SHP77 (cell line): ENCODE data around the gene ATPAF2.
"Not testable (repeated sequence)": the region's sequence is repeated elsewhere in the genome, so short reads cannot be mapped to it uniquely, and the experiment has no call there.

Source experiments
- DNase-seq, 2 experiments: peaks; one replicate each; lab custom pipeline; 2025; lab: John Stamatoyannopoulos, UW

ATPAF2 gene

DNA sequence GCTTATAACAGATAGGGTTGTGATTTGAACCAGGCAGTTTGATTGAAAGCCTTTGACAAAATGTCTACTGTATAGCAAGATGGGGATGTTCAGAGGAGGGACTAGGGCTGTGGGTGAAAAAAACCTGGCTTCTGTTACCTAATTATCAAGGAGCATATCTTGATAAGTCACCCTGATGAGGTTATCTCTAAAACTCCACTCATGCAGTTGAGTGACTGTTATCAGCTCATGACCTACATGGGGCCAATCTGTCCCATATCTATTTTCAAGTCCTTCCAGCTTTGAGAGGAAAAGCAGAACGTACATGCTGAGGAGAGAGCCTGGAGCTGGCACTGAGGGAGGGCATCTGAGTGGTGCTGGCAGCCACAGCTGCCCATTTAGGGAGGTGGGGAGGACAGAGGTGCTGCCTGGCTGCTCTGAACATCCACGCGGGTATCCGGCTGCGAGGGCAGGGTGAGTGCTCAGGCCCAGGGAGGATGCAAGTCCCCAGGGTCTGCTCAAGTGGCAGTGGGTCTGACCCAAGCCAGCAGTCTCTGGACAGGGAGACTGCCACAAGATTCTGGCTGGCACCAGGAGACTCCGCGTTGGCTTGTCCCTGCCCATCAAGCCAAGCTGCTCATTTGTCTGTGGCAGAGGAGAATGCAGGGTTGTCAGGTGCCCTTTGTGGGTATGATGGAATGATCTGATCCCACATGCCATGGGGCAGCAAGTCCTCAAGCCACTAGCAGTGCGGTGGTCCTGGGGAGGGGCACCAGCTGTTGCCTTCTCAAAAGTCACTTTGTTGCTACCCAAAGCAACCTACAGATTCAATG, 29.2 kb downstream of the ATPAF2 start:
- no peak for DNase-seq

DNA sequence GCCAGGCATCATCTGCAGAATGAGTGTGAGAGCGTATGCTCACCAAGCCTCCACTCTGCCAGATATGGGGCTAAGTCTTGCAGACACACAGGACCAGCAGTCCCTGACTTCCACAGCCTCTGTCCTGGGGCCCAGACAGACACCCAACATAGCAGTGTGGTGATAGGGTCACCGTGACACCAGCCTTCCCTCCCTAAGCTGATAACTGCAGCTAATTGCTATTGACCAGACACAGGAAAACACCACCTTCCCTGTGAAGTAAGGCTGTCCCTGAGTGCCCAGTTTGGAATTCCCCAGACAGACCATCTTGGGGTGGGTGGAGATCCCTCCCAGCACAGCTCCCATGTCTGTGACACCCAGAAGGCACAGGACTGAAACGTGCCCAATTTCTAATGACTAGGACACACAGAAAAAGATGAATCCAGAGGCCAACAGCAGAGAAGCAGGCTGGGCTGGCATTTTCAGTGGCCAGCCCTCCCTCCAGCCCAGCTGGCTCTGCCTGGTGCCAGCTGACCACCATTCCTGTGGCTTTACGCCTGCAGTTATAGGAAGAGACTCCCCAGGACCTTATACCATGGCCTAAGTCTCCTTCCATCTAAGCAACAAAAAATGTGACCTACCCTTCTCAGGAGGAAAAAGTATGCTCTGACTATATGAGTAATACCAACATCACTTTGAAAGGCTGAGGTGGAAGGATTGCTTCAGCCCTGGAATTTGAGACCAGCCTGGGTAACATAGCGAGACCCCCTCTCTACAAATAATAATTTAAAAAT, 30.3 kb downstream of the ATPAF2 start:
- no peak for DNase-seq

GRCh38 chr17:18006495-18007239, 32.3 kb downstream of the ATPAF2 start:
- no peak for DNase-seq

- DNase-seq, result no peak
Observed at GRCh38 chr17:18005496-18005895, 33.5 kb downstream of the ATPAF2 start.

DNA sequence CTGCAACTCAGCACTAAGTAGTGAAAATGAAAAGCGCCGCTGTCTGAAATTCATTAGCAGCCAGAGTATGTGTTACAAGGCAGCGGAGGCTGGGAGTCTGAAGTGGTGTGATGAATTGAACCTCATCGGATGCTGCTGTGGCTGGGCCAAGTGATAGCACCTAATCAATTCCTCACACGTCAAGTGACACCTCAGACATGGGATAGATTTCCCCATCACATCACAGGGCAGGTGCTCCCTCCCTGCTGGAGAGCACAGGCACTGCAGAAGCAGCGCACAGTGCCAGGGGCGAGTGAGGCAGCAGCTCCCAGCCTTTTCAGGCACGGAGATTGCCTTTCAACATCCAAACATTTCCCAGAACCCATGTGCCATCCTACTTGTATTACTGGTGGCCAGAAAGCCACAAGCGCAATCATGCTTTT, 34.1 kb downstream of the ATPAF2 start:
- peak; percentile 79 to 83 for DNase-seq

DNA sequence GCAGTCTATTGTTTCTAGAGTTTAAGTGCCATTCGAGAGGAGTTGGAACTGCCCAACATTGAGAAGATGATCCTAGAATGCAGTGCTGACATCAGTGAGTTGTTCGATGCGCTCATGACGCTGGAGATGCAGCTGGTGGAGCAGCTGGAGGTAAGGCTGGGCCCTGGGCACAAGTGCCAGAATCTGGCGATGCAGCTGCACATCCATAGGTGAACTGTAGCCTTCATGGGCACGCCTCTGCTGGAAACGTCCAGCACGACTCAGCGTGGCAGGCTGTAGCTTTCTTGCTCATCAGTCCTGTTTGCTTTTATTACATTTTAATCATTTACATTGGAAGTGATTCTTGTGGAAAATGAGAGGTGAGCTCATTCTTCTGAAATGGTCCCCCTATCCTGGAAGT, 34.6 kb downstream of the ATPAF2 start:
- DNase-seq, result peak; percentile 94 to 98

GRCh38 chr17:18002171-18002570, 36.8 kb downstream of the ATPAF2 start:
- no peak for DNase-seq

- DNase-seq, result no peak
Observed at GRCh38 chr17:18000030-18000408, 38.9 kb downstream of the ATPAF2 start.

- peak; percentile 65 to 80 for DNase-seq
Observed at GRCh38 chr17:17999364-18000029, 39.5 kb downstream of the ATPAF2 start.

GRCh38 chr17:17998934-17999333, 40.0 kb downstream of the ATPAF2 start:
- DNase-seq, result no peak

- not testable (repeated sequence) for DNase-seq
Observed at GRCh38 chr17:17995887-17996286, 43.1 kb downstream of the ATPAF2 start.

DNA sequence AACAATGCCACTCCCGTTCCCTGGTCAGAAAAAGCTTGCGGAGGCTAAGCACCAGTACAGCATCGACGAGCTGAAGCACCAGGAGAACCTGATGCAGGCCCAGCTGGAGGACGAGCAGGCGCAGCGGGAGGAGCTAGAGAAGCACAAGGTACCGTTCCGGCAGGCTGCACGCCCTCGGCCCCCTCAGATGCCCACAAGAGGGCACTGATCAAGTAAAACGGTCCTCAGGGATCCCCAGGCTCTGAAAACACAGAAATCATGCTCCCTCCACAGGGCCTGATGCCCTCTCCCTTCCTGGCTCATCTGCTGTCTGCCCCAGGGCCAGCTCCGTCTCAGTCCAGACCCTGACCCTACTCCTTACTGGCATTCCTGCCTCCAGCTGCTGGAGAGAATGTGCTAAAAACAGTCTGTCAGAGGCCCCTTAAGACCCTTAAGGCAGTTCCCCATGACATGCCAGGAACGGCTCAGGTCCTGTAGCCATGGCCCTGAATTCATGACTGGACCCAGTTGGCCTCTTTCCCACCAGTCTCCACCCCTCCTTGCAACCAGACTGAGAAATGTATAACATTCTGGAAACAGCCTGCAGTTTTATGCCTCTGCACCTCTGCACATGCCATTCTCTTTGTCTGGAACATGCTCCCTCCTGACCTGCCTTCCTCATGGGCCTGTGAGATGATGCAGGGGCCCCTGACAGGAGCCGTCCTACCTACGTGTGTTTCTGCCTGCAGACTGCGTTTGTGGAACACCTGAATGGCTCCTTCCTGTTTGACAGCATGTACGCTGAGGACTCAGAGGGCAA, 44.5 kb downstream of the ATPAF2 start:
- DNase-seq, result peak; percentile 37 to 72

DNA sequence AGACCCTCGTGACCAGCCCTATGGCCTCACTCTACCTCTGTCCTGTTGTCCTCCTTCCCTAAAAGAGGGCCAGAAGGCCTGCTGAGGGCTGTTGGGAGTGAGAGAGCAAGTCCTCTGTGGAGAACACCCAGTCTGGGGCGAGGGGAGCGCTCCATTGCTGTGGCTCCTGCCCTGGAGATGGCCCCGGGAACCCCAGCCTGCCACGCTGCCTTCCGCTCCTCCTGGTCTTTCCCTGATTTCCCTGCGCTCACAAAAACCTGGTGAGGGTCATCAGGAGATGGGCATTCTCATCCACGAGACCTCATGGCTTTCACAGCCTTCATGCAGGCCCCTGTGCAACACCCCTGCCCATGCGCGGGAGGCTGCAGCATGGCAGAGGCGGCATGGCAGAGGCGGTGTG, 45.1 kb downstream of the ATPAF2 start:
- DNase-seq, result no peak

GRCh38 chr17:17993366-17993765, 45.6 kb downstream of the ATPAF2 start:
- DNase-seq, result no peak

DNA sequence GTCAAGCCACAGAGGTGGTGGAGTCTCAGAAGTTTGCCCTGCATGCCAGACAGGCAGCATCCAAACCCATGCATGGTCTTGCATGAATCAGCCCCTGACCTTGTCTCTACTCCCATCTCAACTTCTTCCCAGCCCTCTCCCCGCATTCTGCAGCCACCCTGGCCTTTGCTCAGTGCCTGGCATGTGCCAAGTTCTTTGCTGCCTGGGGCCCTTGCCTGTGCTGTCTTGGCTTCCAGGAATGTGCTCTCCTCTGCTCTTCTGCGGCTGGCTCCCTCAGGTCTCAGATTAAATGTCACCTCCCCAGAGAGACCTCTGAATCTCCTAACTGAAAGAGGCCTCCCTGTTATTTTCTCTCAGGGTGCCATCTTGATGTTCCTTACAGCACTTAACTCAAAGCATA, 48.7 kb downstream of the ATPAF2 start:
- DNase-seq, result no peak

DNA sequence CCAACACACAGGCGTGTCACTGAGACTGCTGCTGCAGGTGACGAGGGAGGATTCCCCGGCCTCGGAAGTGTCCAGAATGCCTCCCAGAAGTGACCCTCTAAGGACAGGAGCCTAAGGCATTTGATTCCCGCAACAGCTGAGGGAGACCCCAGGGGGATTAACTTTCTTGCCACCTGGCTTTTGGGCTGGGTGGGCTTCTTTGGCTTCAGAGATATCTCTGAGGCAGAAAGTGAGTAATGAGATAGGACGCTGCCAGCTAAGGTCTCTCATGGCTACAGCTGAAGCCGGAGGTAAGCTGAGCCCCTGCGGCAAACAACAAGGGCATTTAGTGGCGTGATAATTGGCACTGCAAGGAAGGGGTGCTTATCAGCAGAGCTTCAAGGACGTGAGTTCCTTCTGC, 49.4 kb downstream of the ATPAF2 start:
- DNase-seq, result no peak

GRCh38 chr17:17989081-17989480, 49.9 kb downstream of the ATPAF2 start:
- no peak for DNase-seq

DNA sequence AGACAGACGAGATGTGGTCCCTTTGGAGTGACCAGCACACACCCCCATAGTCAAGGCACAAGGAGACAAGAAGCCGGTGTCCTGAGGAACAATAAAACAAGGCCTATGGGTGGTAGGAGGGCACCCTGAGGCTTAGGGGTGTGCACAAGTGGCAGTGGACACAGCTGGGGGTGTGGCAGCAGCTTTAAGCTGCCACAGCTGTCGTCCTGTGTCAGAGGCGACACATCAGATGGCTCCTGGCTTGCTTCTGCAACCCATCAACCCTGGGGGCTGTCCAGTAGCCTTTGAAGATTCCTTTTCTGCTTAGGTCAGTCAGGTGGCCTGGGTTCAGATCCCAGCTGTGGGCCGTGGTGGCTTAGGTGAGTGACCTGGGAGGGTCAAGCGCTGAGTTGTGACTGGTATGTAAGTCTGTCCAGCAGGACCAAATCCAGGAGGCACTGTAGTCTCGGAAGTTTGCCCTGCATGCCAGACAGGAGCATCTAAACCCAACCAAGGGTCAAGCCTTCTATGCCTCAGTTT, 50.5 kb downstream of the ATPAF2 start:
- no peak for DNase-seq

DNA sequence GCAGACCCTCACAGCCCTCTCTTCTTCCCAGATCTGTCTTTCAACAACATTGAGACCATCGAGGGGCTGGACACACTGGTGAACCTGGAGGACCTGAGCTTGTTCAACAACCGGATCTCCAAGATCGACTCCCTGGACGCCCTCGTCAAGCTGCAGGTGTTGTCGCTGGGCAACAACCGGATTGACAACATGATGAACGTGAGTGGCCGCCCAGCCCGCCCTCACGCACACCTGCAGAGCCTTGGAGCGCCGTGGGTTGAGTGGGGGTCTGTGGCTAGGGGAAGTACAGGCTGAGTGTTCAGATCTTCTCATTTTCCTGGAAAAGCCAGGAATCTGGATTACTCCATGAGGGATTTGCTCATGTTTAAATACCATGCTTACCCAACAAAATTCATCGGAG, 51.1 kb downstream of the ATPAF2 start:
- DNase-seq, result no peak

DNA sequence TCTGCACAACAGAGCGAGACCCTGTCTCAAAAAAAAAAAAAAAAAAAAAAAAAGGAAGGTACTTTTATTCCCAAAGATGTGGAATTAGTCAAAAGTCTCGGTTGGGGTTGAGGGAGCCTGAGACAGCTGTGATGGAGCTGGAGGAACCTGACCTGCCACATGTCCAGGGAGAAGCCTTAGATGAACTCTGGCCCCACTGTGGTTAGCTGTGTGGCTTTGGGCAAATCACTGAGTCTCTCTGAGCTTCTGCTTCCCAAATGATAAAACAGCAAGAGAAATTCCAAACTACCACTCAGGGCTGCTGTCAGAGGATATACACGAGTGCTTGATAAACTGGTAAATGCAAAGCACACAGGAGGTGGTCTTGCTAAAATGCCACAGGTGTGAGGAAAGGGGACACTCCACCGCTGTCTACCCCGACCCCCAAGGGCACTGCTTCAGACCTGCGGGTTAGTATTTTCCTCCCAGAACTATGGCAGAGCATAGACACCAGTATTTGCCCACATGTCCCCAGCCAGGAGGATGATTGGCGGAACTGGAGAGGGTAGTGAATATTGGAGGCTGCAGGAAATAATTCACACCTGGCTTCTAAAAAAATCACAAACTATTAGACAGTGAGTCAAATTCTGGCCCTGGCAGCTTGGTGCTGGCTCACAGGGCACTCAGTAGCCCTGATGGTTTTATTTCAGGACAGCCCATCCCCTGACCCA, 51.6 kb downstream of the ATPAF2 start:
- no peak for DNase-seq
